ENCODE results near the gene LRRN4CL.

GRCh38 chr11:62673196-62673525, 16.2 kb downstream of the LRRN4CL start:
- TF ChIP-seq POLR2A (IDR thresholded peaks at IDR 0.05), result no peak
- TF ChIP-seq CTCF (IDR thresholded peaks at IDR 0.05), result no peak
- no peak for TF ChIP-seq POLR2AphosphoS5 (IDR thresholded peaks at IDR 0.05)
